ENCODE data around the gene IGFBP1. TPM values are rescaled to one million over a fixed set of nuclear protein-coding genes. Genes with fewer than 3 reads are reported as not detected.

IGFBP1 gene
- total and polyA plus RNA-seq, 2 of the 13 experiments (the other 11 are each of a cell fraction or from before 2014, with no cell fraction given): 5.4 to 885 TPM

DNA sequence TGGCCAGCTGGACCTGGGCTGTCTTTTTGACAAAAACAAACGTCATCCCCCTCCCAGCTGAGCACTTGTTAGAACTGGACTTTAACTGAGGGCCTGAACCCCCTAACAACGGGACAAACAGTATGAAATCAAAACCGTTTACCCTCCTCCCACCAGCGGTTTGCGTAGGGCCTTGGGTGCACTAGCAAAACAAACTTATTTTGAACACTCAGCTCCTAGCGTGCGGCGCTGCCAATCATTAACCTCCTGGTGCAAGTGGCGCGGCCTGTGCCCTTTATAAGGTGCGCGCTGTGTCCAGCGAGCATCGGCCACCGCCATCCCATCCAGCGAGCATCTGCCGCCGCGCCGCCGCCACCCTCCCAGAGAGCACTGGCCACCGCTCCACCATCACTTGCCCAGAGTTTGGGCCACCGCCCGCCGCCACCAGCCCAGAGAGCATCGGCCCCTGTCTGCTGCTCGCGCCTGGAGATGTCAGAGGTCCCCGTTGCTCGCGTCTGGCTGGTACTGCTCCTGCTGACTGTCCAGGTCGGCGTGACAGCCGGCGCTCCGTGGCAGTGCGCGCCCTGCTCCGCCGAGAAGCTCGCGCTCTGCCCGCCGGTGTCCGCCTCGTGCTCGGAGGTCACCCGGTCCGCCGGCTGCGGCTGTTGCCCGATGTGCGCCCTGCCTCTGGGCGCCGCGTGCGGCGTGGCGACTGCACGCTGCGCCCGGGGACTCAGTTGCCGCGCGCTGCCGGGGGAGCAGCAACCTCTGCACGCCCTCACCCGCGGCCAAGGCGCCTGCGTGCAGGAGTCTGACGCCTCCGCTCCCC, at the start of gene IGFBP1 (continued):
- TF ChIP-seq YY1 (IDR thresholded peaks at IDR 0.05; ENCODE audit: insufficient read depth, insufficient replicate concordance, low read depth, low read length) (peak; percentile 45), ZNF468 (CRISPR knock-in tag; IDR thresholded peaks at IDR 0.05) (peak; percentile 86), CC2D1A (CRISPR knock-in tag; IDR thresholded peaks at IDR 0.05) (no peak), ZNF563 (CRISPR knock-in tag; IDR thresholded peaks at IDR 0.05) (peak; percentile 97), EP300 (IDR thresholded peaks at IDR 0.05; ENCODE audit: low read depth in 2 of 2, low read length in 2 of 2) (peak in 1 of 2 experiments; percentile 78; a peak in 2 of 4 replicates), EP300 (CRISPR knock-in tag; IDR thresholded peaks at IDR 0.05; ENCODE audit: borderline replicate concordance) (peak; percentile 71; the same call in 1 of the 2 replicates), SP1 (IDR thresholded peaks at IDR 0.05) (no peak), SP1 (CRISPR knock-in tag; IDR thresholded peaks at IDR 0.05) (peak; percentile 24; the same call in 1 of the 2 replicates), KAT7 (CRISPR knock-in tag; IDR thresholded peaks at IDR 0.05; ENCODE audit: borderline replicate concordance) (peak; percentile 98), ZSCAN12 (CRISPR knock-in tag; IDR thresholded peaks at IDR 0.05) (peak; percentile 72; the same call in 1 of the 2 replicates), NR2C2 (CRISPR knock-in tag; IDR thresholded peaks at IDR 0.05; ENCODE audit: borderline replicate concordance) (peak; percentile 32; the same call in 1 of the 2 replicates), MED8 (CRISPR knock-in tag; IDR thresholded peaks at IDR 0.05; ENCODE audit: insufficient replicate concordance) (peak; percentile 98), ZNF614 (CRISPR knock-in tag; IDR thresholded peaks at IDR 0.05; ENCODE audit: borderline replicate concordance) (no peak; the same call in none of the 2 replicates), ZNF776 (CRISPR knock-in tag; IDR thresholded peaks at IDR 0.05) (peak; percentile 94), ZBTB20 (CRISPR knock-in tag; IDR thresholded peaks at IDR 0.05; ENCODE audit: borderline replicate concordance, low read depth) (peak; percentile 77), ZNF773 (CRISPR knock-in tag; IDR thresholded peaks at IDR 0.05; ENCODE audit: borderline replicate concordance) (no peak), ZNF703 (CRISPR knock-in tag; IDR thresholded peaks at IDR 0.05; ENCODE audit: borderline replicate concordance) (peak; percentile 82)
- TF ChIP-seq, protein P1, sequence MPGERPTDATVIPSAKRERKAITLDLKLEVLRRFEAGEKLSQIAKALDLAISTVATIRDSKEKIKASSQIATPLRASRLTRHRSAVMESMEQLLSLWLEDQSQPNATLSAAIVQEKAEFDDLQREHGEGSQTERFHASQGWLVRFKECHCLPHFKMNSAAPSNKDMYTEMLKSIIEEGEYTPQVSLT (CRISPR knock-in tag; IDR thresholded peaks at IDR 0.05; ENCODE audit: borderline replicate concordance, low read depth): no peak
- TF ChIP-seq, protein P2, sequence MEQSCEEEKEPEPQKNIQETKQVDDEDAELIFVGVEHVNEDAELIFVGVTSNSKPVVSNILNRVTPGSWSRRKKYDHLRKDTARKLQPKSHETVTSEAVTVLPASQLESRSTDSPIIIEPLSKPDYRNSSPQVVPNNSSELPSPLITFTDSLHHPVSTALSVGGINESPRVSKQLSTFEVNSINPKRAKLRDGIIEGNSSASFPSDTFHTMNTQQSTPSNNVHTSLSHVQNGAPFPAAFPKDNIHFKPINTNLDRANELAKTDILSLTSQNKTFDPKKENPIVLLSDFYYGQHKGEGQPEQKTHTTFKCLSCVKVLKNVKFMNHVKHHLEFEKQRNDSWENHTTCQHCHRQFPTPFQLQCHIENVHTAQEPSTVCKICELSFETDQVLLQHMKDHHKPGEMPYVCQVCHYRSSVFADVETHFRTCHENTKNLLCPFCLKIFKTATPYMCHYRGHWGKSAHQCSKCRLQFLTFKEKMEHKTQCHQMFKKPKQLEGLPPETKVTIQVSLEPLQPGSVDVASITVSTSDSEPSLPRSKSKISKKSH (CRISPR knock-in tag; IDR thresholded peaks at IDR 0.05; ENCODE audit: borderline replicate concordance): peak; percentile 92
- TF ChIP-seq, protein P3, sequence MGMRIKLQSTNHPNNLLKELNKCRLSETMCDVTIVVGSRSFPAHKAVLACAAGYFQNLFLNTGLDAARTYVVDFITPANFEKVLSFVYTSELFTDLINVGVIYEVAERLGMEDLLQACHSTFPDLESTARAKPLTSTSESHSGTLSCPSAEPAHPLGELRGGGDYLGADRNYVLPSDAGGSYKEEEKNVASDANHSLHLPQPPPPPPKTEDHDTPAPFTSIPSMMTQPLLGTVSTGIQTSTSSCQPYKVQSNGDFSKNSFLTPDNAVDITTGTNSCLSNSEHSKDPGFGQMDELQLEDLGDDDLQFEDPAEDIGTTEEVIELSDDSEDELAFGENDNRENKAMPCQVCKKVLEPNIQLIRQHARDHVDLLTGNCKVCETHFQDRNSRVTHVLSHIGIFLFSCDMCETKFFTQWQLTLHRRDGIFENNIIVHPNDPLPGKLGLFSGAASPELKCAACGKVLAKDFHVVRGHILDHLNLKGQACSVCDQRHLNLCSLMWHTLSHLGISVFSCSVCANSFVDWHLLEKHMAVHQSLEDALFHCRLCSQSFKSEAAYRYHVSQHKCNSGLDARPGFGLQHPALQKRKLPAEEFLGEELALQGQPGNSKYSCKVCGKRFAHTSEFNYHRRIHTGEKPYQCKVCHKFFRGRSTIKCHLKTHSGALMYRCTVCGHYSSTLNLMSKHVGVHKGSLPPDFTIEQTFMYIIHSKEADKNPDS (CRISPR knock-in tag; IDR thresholded peaks at IDR 0.05): peak; percentile 77
- TF ChIP-seq, protein P4, sequence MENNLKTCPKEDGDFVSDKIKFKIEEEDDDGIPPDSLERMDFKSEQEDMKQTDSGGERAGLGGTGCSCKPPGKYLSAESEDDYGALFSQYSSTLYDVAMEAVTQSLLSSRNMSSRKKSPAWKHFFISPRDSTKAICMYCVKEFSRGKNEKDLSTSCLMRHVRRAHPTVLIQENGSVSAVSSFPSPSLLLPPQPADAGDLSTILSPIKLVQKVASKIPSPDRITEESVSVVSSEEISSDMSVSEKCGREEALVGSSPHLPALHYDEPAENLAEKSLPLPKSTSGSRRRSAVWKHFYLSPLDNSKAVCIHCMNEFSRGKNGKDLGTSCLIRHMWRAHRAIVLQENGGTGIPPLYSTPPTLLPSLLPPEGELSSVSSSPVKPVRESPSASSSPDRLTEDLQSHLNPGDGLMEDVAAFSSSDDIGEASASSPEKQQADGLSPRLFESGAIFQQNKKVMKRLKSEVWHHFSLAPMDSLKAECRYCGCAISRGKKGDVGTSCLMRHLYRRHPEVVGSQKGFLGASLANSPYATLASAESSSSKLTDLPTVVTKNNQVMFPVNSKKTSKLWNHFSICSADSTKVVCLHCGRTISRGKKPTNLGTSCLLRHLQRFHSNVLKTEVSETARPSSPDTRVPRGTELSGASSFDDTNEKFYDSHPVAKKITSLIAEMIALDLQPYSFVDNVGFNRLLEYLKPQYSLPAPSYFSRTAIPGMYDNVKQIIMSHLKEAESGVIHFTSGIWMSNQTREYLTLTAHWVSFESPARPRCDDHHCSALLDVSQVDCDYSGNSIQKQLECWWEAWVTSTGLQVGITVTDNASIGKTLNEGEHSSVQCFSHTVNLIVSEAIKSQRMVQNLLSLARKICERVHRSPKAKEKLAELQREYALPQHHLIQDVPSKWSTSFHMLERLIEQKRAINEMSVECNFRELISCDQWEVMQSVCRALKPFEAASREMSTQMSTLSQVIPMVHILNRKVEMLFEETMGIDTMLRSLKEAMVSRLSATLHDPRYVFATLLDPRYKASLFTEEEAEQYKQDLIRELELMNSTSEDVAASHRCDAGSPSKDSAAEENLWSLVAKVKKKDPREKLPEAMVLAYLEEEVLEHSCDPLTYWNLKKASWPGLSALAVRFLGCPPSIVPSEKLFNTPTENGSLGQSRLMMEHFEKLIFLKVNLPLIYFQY (CRISPR knock-in tag; IDR thresholded peaks at IDR 0.05; ENCODE audit: borderline replicate concordance): no peak

All from HepG2 (cell line).